GOT3 (cell line): ENCODE data around the gene AOC1.

Experiments used
- DNase-seq: peaks from one replicate; lab custom pipeline; 2025; ENCODE audit warnings: mixed read lengths; lab: John Stamatoyannopoulos, UW

AOC1 gene

DNA sequence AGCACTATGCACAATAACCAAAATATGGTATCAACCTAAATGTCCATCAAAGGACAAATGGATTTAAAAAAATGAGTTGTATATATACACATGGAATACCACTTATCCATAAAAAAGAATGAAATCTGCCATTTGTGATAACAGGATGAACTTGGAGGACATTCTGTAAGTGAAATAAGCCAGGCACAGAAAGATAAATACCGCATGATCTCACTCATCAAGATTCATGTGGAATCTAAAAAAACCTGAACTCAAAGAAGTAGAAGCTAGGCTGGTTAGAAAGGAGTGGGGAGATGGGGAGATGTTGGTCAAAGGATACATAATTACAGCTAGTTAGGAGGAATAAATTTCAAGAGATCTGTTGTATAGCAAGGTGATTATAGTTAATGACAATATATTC, 17.3 kb upstream of the AOC1 start:
- no peak for DNase-seq

DNA sequence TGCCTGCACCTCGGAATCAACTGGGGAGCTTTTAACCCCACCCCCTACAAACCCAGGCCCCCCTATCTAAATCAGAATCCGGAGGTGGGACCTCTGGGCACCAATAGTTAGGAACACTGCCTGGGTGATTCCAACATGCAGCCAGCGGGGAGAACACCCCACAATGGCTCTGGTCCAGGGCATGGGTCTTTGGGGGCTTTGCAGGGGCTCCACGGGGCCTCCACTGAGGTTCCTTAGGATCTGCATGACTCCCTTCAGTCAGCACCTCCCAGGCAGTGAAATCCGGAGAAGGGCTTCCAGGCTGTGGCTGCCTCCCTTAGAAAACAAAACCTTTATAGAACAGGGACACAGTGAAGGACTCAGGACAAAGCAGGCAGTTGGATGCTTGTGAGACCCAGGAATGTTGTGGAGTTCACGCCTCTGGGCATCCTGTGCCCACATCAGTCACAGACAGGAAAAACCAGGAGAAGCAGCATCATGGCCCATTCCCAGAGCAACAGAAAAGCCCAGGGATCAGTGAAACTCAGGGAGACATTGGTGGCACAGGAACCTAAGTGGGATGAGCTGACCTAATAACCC, 16.5 kb upstream of the AOC1 start:
- DNase-seq = no peak

DNA sequence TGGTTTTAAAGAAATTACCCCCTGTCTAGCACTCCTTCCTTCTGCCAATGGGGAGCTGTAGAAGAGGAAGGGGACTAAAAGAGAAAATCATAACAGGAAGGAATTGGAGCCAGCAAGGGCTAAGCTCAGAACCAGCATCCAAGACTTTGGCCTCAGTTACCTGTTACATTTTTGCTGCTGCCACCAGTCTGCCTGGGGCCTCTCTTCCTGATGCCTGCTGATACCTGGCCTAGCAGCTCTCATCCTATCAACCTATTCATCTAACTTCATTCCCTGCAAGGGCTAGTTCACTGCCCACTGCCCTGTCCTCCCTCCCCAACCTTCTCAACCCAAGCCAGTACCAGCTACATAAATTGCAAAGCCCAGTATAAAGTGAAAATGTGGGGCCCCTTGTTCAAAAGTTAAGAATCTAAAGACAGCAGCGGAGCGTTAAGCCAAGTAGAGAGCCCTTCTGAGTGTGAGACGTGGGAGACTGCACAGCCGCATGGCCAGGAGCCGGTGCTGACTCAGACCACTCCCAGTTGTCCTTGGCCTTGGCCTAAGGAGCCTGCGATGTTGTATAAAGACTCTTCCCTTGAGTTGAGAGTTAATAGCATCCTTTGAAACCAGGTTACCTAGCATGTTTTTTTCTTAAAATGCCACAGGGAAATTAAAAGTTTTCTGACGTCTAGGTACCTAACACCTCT, 13.2 kb upstream of the AOC1 start:
- no peak for DNase-seq

DNA sequence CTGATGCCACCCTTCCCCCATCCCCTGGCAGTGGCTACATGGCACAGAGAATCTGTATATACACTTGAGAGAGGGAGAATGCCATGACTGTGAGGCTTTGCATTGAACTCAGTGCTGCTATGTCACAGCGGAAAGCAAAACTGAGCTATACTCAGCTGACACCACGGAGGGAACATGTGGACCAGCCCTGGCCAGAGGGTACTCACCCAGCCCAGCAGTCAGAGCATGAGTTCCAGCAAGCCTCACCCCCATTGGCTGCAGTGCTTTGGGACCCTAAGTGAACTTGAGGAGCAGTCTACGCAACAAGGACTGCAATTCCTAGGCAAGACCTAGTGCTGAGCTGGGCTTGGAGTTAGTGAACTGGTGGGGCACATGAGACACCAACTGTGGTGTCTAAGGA, 10.3 kb upstream of the AOC1 start:
- DNase-seq = no peak

DNA sequence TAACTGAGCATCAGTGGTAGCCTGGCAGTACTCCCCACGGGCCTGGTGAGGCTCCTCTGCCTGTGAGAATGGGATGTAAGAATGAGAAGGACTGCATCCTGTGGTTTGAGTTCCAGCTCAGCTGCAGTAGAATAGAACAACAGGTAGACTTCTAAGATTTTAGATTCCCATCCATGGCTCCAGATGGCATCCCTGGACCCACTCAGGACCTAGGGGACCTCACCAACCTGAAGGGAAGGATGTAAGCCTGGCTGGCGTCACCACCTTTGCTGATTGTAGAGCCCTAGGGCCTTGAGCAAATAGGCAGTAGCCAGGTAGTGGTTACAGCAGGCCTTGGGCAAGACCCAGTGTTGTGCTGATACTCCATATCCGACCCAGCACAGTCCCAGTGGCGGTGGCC, 9.6 kb upstream of the AOC1 start:
- DNase-seq = no peak

DNA sequence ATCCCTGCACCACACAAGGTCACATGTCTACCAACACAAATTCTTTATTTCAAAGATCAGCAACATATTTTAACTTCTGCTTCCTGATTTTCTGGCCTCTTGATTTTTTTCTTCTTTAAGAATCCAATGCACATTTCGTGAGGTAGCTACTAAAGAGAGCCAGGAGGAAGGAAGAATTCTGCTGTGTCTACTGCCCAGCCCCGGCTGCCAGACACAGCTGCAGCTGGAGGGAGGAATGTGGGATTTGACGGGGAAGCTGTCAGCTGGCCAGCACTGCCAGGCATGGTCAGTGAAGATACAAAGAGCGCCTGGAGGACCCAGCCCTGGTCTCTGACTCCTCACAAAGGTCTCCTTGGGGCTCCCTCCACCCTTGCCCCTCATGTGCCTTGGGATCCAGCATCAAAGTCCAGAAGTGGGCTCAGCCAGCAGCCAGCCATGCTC, 6.9 kb upstream of the AOC1 start:
- no peak for DNase-seq

DNA sequence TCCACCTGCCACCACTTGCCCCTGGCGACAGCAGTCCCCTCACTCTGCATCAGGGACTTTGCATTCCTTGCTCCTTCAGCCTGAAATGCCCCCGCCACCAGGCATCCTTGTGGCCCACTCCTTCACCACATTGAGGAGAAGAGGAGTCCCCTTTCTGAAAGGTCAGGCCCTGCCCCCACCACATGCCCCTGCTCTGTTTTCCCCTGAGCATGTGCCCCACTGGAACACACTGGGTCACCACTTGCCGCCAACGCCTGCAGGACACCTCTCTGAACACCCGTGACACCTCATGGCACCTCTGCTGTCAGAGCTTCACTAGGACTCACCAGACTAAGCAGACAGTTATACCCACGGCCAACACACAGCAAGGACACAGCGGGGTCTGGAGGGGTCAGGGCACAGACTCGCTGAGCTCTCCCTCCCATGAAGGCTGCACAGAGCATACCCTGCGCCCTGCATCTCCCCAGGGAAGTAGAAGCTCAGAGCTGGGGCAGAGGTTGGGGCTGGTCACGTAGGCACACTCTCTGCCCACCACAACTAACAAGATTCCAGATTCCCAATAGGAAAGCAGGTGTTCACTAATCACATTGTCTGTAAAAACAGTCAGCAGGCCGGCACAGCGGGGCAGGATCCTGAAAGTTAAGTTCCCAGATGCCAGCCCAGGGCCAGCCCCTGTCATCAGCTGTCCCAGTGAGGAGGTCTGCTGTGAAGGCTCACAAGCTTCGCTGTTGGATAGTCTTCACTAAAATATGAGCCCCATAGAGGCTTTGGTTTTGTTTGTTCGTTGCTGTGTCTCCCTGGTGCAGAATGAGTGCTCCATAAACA, 5.8 kb upstream of the AOC1 start:
- no peak for DNase-seq

DNA sequence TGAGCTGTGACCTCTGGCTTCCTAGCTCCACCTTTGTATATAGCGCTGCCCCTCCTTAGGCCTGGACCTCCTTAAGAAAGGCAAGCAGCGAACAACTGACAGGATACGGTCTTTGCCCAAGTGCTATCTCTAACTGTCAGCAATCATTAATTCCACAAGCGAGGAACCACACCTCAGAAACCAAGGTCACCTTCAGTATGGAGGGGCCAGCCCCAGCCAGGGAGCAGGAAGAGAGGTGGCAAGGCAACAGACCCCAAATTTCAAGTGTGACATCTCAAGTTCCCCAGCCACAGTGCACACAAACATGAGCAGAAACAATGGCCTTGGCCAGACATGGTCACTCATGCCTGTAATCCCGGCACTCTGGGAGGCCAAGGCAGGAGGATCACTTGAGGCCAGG, 4.8 kb upstream of the AOC1 start:
- no peak for DNase-seq

DNA sequence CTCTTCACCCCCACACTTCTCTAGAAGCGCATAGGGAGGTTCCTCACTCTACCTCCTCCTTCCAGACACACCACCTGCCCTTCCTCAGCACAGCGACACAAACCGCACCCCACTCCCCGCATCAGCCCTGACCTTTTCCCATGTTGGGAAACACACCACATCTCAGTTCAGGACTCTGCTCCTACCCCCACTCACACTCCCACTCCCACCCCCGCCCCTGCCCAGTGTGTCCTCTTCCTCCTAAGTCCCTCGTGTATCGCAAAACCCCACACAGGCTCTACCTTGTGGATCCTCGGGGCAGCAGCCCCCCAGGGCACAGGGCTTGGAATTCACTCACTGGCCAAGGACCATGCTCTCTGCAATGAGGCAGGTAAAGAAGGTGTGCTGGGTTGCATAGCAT, 4.2 kb upstream of the AOC1 start:
- DNase-seq = no peak

DNA sequence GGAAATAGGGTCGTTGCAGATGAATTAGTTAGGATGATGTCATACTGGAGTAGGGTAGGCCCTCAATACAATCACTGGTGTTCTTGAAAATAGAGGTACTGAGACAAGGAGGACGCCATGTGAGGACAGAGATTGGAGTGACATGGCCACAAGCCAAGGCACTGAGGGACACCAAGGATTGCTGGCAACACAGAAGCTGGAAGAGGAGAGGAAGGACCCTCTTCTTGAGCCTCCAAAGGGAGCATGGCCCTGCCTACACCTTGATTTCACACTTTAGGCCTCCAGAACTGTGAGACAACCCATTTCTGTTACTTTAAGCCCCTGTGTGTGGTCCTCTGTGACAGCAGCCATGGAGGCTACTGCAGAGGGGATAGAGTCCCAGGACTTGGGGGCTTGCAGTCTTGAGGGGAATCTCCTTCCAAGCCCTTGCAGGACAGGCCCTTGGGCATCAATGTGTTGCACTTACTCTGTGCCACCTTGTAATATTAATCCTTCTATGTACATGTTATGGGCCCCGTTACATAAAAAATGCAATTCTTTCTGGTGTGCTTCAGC, 3.7 kb upstream of the AOC1 start:
- DNase-seq = no peak

DNA sequence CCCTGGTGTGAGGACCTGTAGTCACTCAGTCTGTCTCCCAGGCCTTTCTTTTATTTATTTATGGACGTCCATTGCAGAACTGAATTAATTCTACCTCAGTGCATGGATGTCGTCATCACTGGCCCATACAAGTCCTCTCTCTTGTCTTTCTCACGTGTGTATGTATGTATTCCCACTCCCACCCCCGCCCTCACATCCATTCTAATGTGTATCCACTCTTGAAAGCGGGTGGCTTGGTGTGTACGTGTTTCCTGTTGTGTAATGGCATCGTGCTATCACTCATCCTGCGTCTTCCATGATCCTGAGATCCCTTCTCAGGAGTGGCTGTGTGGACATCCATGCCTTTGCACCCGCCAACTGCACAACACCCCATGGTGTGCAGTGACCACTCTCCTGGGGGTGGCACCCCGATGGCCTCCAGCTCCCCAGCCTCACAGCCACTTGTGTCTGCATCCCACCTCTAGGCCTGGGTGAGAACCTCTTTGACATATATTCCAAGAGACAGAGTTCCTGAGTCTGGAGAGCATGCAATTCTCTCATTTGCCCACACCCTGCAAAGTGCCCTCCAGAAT, 3.0 kb upstream of the AOC1 start:
- no peak for DNase-seq

DNA sequence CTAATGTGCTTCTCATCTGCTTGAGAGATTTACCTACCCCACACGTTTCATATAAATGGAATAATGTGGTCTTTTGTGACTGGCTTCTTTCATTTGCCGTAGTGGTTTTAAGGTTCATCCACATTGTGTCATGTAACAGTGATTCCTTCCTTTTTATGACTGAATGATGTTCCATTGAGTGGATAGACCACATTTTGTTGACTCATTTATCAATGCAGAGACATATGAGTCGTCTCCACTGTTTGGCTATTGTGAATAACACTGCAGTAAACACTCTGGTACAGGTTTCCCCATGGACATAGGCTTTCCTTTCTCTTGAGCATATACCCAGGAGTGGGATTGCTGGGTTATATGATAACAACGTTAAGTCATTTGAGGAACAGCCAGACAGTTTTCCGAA, 2.0 kb upstream of the AOC1 start:
- no peak for DNase-seq

DNA sequence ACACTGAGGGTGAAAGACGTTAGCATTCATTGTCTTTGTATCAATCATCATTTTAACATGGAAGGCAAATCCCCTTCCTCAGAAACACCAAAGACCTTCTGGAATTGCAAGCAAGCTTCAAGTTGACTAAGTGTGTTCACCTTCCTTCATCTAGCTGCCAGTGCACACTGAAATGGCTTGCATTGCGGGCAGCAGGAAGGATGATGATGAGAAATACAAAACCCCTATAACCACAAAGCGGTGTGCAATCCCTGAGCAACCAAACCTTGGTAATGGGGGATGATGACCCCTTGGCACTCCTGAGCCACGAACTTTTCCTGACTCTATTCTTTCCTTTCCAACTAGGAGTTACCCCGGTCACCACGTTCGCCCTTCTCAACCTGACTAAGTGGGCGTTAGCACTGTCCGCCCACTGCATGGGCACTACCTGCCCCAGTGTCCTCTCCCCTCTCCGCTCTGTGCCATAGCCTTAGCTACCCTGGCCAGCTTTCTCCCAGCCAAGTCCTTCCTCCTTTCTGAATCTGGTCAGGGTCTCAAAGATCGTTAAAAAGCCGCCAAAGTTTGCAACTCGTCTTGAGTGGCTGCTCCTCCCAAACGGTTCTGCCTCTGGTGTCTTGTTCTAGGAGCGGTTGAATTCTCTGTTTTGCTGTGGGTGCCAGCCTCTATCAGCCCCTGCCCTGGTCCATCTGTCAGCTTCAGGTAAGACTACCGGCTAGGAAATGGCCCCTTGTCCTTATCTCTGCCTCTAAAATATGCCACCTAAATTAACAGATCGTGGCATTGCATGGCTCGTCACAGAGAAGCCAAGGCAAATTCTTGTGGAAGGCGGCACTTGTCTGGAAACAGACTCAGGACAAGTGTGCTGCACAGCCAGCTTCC, 586 bp upstream of the AOC1 start:
- no peak for DNase-seq

DNA sequence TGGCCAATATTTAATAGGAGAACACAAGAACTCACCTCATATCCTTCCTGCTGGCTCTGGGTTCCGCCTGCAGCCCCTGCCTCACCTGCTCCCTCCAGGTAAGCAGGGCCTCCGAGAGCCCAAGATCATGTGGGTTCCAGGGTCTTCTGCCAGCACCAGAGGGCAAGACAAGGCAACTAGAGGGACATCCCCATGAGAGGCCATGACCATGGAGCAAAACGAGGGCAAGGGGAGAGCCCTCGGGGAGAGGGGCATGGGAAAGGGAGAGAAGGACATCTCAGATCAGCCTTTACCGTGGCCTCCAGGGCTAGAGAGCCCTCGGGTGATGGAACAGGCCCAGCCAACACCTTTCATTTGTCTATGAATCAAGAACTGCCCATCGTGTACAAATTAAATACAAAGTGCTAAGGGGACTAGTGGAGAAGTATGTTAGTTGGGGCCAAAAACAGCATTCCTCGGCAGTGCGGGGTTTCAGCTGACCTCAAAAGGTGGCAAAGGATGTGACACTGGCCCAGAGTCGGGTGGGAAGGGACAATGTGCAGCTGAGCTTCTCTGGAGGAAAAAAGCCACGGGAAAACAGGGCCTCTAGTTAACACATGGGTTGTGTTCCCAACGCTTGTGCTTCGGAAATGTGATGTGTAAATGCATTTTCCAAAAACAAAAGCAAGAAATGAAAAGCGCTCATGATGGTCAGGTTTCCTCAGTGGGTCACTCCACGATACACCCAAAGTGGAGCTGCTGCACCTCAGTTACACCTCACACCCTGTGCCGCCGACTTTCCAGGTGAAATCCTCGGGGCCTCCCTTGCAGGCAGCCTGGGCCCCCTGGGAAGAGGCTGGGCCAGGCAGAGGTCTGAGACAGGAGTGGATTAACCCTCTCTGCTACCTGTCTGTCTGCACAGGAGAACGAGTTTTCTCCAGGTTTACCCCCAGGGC, 2.0 kb downstream of the AOC1 start:
- no peak for DNase-seq

DNA sequence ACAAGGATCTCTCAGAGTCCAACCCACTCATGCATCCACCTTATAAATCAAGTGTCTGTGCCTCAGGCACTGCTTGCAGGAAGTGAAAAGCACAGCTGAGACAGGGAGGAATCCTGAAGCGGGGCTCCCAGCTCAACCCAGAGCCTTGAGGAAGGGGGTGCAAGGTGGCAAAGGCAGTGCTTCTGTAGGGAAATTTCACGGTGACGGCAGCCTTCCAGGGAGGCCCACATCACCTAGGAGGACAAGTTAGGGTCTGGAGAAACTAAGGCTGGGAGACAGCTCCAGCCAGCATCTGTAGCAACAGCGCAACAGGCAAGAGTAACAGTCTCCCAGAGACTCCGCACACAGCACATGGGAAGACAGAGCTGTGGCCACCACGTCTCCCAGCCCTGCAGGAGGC, 2.7 kb downstream of the AOC1 start:
- no peak for DNase-seq

DNA sequence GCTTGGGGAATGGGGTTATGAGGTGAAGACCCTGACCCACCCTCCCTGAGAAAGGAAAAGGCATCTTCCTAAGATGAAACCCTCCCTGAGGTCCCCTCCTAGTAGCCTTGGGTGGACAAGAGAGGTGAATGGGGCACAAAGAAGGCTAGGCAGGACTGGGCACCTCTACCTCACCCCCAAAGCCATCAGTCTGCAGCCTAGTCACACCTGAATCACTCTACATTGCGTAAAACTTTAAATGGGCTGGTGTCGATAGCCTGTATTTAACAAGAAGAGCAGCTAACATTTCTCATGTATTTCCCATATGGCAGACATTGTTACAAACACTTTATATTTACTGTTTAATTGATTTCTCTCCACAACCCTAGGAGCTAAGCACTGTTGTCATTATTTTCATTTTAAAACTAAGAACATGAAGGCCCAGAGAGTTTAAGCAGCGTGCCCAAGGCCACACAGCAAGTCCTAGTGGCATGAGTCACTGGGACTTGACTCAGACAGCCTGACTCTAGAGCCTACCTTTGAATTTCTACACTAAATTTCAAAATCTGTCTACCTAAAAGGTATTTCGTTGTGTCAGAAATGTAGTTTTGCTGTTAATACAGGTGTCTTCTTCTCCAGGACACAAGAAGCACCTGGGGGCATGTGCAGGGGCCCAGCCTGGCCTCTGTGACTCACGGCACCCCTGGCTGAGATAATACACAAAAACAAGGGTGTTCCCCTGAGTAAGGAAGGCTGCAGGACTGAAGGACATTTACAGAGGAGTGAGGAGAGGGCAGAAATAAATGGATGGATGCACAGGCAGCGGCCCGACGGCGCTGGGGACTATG, 3.4 kb downstream of the AOC1 start:
- DNase-seq = no peak

DNA sequence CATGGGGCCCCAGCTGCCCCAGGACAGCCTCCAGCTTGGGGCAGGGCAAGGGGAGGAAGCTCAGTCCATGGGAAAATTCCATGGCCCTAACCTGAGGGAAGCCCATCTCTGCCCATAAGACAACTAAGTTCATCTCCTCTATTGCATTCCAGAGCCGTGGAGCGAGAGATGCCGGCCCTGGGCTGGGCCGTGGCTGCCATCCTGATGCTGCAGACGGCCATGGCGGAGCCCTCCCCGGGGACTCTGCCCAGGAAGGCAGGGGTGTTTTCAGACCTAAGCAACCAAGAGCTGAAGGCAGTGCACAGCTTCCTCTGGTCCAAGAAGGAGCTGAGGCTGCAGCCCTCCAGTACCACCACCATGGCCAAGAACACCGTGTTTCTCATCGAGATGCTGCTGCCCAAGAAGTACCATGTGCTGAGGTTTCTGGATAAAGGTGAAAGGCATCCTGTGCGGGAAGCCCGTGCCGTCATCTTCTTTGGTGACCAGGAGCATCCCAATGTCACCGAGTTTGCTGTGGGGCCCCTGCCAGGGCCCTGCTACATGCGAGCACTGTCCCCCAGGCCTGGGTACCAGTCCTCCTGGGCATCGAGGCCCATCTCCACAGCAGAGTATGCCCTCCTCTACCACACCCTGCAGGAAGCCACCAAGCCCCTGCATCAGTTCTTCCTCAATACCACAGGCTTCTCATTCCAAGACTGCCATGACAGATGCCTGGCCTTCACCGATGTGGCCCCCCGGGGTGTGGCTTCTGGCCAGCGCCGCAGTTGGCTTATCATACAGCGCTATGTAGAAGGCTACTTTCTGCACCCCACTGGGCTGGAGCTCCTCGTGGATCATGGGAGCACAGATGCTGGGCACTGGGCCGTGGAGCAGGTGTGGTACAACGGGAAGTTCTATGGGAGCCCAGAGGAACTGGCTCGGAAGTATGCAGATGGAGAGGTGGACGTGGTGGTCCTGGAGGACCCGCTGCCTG, 4.3 kb downstream of the AOC1 start:
- no peak for DNase-seq

DNA sequence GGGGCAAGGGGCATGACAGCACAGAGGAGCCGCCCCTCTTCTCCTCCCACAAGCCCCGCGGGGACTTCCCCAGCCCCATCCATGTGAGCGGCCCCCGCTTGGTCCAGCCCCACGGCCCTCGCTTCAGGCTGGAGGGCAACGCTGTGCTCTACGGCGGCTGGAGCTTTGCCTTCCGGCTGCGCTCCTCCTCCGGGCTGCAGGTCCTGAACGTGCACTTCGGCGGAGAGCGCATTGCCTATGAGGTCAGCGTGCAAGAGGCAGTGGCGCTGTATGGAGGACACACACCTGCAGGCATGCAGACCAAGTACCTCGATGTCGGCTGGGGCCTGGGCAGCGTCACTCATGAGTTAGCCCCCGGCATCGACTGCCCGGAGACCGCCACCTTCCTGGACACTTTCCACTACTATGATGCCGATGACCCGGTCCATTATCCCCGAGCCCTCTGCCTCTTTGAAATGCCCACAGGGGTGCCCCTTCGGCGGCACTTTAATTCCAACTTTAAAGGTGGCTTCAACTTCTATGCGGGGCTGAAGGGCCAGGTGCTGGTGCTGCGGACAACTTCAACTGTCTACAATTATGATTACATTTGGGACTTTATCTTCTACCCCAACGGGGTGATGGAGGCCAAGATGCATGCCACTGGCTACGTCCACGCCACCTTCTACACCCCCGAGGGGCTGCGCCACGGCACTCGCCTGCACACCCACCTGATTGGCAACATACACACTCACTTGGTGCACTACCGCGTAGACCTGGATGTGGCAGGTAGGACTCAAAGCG, 5.1 kb downstream of the AOC1 start:
- no peak for DNase-seq
